Tibial artery (tissue), 4 donors: Measurements from ENCODE around the gene PDE9A.

Source experiments
- DNase-seq, 2 donors: peaks; one replicate each; pipeline ENCODE4 v3.0.0-alpha.2; 2019
- H3K27ac ChIP-seq, 2 donors: fragments of 200-600 bp; sonication (generic) in 1 of 2; 1 replicate in 1 of 2; 2 replicates in 1 of 2; pipeline ENCODE4 v1.5.1; 2018 to 2019; ENCODE audit warnings: mild to moderate bottlenecking in 1 of 2
- H3K27me3 ChIP-seq, 2 donors: fragments of 200-600 bp; sonication (generic) in 1 of 2; one replicate each; pipeline versions ENCODE4 v1.5.1 to v1.6.0; 2016 to 2019
- H3K36me3 ChIP-seq, 3 donors: fragments of 200-600 bp; sonication (generic) in 2 of 3; one replicate each; pipeline ENCODE4 v1.5.1; 2016 to 2019; ENCODE audit warnings: mild to moderate bottlenecking in 2 of 3
- H3K4me1 ChIP-seq, 4 donors: fragments of 200-600 bp; sonication (generic) in 2 of 4; 1 replicate in 3 of 4; 2 replicates in 1 of 4; pipeline ENCODE4 v1.5.1; 2016 to 2019
- H3K4me3 ChIP-seq, 2 donors: fragments of 200-600 bp; sonication (generic) in 1 of 2; 1 replicate in 1 of 2; 2 replicates in 1 of 2; pipeline ENCODE4 v1.5.1; 2018 to 2019; ENCODE audit warnings: mild to moderate bottlenecking in 2 of 2
- H3K9me3 ChIP-seq, 3 donors: fragments of 200-600 bp; sonication (generic) in 1 of 3; one replicate each; pipeline ENCODE4 v1.5.1; 2016 to 2019
- intact Hi-C: fragments of 100-400 bp; cut with DNase I; formaldehyde crosslinking; loops from one replicate; pipeline ENCODE4 v1.15.0; 2023; ENCODE audit warnings: low total_unique reads
- TF ChIP-seq, protein P1 (sequence below), 2 experiments: fragments of 200-600 bp in 1 of 2; fragments of 450-650 bp in 1 of 2; IDR thresholded peaks; one replicate each; pipeline ENCODE4 v1.5.1; 2017 to 2019; ENCODE audit warnings: antibody characterized with exemption in 2 of 2, mild to moderate bottlenecking in 1 of 2, moderate library complexity in 1 of 2

Gene PDE9A

DNA sequence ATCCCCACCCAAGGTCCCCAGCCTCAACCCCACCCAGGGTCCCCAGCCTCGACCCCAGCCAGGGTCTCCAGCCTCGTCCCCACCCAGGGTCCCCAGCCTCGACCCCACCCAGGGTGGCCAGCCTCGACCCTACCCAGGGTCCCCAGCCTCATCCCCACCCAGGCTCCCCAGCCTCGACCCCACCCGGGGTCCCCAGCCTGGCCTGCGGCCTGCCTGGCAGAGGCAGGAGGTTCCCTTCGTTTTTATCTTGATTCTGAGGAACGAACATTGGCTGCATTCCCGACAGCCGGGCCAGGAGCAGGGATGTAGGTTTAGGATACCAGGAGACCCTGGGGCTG, 3.4 kb upstream of the PDE9A start:
- intact Hi-C loops, result no loop called here
- Histone ChIP-seq H3K9me3 (no peaks in the 10 kb centered on the region), H3K36me3 (no peaks in the 10 kb centered on the region)

DNA sequence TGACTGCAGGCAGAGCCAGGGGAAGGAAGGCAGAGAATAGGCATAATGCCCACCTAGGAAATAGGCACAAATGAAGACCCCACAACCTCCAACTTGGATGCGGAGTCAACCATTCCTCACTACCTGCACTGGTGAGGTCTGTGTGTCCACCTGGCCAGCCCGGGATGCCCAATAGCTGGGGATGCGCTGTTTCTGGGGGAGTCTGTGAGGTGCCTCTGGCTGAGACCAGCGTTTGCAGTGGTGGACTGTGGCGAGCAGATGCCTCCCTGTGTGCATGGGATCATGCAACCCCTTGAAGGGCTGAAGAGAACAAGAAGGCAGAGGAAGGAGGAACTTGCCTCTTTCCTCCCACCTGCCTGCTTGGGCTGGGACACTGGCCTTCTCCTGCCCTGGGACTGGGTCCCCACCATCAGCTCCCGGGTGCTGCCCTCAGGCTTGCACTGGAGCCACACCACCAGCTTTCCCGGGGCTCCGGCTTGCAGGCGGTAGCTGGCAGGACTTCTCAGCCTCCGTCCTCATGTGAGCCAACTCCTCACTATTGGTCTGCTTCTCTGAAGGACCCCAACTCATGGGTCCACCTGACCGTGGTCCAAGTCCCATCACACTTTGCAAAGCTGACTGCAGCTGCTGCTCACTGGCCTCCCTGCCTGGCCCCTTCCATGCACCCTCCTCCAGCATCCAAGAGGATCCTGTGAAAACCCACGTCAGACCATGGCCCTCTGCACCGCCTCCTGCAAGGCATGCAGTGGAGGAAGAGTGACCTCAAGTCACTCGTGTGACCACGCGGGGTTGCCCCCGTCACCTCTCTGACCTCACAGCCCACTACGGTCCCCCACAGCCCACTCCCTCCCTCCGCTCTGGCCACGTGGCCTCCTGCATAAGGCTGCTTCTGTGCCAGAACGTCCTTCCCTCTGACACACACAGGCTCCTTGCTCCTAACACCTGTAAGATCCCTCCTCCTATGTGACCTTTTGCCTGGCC, 2.7 kb upstream of the PDE9A start:
- intact Hi-C loops, result no loop called here
- Histone ChIP-seq H3K9me3 (no peaks in the 10 kb centered on the region), H3K36me3 (no peaks in the 10 kb centered on the region), H3K27ac (no peak overlapping the region), H3K4me3 (no peak overlapping the region), H3K27me3 (peaks cover 0 to 41% of the 10 kb centered on the region in 2 donors), H3K4me1 (peaks cover 0 to 29% (median 23%) of the 10 kb centered on the region in 4 donors)
- no peak for DNase-seq
- TF ChIP-seq, protein P1, sequence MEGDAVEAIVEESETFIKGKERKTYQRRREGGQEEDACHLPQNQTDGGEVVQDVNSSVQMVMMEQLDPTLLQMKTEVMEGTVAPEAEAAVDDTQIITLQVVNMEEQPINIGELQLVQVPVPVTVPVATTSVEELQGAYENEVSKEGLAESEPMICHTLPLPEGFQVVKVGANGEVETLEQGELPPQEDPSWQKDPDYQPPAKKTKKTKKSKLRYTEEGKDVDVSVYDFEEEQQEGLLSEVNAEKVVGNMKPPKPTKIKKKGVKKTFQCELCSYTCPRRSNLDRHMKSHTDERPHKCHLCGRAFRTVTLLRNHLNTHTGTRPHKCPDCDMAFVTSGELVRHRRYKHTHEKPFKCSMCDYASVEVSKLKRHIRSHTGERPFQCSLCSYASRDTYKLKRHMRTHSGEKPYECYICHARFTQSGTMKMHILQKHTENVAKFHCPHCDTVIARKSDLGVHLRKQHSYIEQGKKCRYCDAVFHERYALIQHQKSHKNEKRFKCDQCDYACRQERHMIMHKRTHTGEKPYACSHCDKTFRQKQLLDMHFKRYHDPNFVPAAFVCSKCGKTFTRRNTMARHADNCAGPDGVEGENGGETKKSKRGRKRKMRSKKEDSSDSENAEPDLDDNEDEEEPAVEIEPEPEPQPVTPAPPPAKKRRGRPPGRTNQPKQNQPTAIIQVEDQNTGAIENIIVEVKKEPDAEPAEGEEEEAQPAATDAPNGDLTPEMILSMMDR (IDR thresholded peaks at IDR 0.05), result no peak

More for the DNA sequence above, 3.4 kb upstream of the PDE9A start:
- peaks cover 0 to 33% of the 10 kb centered on the region in 2 donors for H3K27me3 ChIP-seq
- TF ChIP-seq, protein P1 (IDR thresholded peaks at IDR 0.05), result no peak
- H3K4me3 ChIP-seq, result no peak overlapping the region
- no peak overlapping the region for H3K27ac ChIP-seq
- DNase-seq, result no peak
- peaks cover 0 to 26% (median 21%) of the 10 kb centered on the region in 4 donors for H3K4me1 ChIP-seq

DNA sequence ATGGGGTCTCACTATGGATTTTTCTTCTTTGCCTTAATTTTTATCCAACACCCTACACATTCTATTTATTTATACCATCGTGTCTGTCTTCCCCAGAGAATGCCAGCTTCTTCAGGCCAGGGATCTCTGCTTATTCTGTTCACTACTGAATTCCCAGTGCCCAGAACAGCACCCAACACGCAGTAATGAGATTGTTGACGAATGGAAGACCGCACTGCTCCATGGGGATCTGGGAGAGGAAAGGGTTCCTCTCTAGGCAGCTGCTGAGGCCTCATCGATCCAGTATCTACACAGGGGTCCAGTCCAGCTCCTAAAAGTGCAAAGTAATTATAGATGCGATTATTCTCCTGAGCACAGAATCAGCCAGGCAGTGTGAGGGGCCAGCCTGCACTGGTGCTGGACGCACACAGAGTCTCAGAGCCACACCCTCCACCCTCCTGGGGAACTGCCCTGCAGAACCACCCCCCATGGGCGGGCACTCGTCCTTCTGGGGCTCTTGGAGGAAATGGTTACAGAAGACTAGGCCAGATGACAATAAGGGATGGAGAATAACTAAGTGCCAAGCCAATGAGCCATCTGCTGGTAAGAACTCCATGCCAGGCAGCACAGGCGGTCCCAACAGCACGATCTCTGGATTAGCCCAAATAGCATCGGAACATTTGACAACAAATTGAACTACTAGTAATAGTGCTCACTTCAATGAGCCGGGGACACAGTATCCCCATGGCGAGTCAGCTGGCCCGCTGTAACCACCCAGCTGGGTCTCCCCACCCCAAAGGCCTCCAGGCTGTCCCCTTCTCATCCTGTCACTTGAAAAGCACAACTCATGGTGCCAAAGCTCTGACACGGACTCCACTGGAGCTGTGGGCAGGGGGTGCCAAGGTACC, 1.7 kb upstream of the PDE9A start:
- TF ChIP-seq, protein P1 (IDR thresholded peaks at IDR 0.05), result no peak
- H3K36me3 ChIP-seq, result no peaks in the 10 kb centered on the region
- no peak for DNase-seq
- peaks cover 0 to 51% of the 10 kb centered on the region in 2 donors for H3K27me3 ChIP-seq
- H3K27ac ChIP-seq, result no peak overlapping the region
- no peaks in the 10 kb centered on the region for H3K9me3 ChIP-seq
- intact Hi-C loops, result no loop called here
- no peak overlapping the region for H3K4me3 ChIP-seq
- peaks cover 0 to 29% (median 23%) of the 10 kb centered on the region in 4 donors for H3K4me1 ChIP-seq

DNA sequence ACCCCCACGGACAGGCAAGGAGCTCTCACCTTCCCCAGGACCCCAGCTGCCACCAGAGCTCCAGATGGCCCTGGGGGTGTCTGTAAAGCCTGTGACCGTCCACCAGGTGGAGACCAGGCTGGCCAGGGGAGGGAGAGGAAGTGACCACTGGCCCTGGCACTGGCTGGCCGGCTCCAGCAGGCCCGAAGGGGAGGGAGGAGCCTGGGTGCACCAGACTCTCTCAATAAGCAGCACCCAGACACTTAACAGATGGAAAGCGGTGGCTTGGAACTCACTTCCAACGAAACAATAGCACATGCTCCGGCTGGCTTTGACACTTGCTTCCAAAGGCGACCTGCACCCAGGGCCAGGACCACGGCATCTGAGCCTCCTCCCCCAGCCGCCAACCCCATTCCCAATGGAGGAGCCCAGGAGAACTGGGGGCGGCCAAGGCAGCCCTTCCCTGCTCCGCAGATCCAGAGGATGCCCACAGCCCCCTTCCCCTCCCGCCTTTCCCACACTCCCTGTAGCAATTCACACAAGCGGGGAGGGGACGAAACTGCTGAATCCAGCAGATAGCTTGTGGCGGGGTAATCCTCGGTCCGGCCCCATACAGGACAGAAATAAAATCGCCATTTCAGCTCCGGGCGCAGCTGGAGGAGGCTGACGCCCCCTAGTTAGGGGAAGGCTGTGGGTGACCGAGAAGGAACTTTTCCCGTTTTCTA, 742 bp upstream of the PDE9A start:
- Histone ChIP-seq H3K27ac (peak overlapping the region in 1 of 2 donors; percentile 37), H3K27me3 (peaks cover 0 to 60% of the 10 kb centered on the region in 2 donors), H3K9me3 (no peaks in the 10 kb centered on the region), H3K4me1 (peaks cover 0 to 29% (median 23%) of the 10 kb centered on the region in 4 donors), H3K36me3 (no peaks in the 10 kb centered on the region), H3K4me3 (peak overlapping the region; percentile 41 to 57)
- intact Hi-C loops, result no loop called here
- TF ChIP-seq, protein P1 (IDR thresholded peaks at IDR 0.05), result peak; percentile 34
- peak; percentile 43 to 79 for DNase-seq
